IPS DF 6.9 (cell line): ENCODE data around the gene PPP1R12B.
"Not testable (repeated sequence)": the region's sequence is repeated elsewhere in the genome, so short reads cannot be mapped to it uniquely, and the experiment has no call there.

ENCODE experiments used
- DNase-seq: peaks from one replicate; pipeline ENCODE4 v3.0.0-alpha.2; 2013; ENCODE audit warnings: low read depth, low spot score
- H3K27ac ChIP-seq: one replicate; pipeline ENCODE4 v1.5.1; 2013; ENCODE audit warnings: low read length, control low read depth
- H3K27me3 ChIP-seq: 2 replicates; pipeline ENCODE4 v1.6.1; 2013; ENCODE audit warnings: mild to moderate bottlenecking, low read length; ENCODE audit not compliant: control insufficient read depth, insufficient read depth
- H3K36me3 ChIP-seq: 2 replicates; pipeline ENCODE4 v1.6.1; 2013; ENCODE audit warnings: low read length; ENCODE audit not compliant: control insufficient read depth, insufficient read depth
- H3K4me1 ChIP-seq: 2 replicates; pipeline ENCODE4 v1.6.1; 2013; ENCODE audit warnings: low read length; ENCODE audit not compliant: control insufficient read depth, insufficient read depth
- H3K4me3 ChIP-seq: 2 replicates; pipeline ENCODE4 v1.5.1; 2013; ENCODE audit warnings: mild to moderate bottlenecking, low read length
- H3K9me3 ChIP-seq: 2 replicates; pipeline ENCODE4 v1.6.1; 2013; ENCODE audit warnings: low read length, inconsistent platforms; ENCODE audit not compliant: control insufficient read depth, insufficient read depth
- WGBS: extraction: QIAGEN DNeasy Blood & Tissue Kit; methylation state at CpG from one replicate; pipeline ENCODE4 v1.1.7; 2013; ENCODE audit warnings: mixed read lengths, missing lambda C conversion rate; ENCODE audit not compliant: insufficient read length, insufficient coverage; 5-methylcytosine and 5-hydroxymethylcytosine counted together

PPP1R12B gene

GRCh38 chr1:202349206-202349928 lies 868 bp downstream of the PPP1R12B start:
- no peak for DNase-seq
- WGBS, result no CpG with 5 or more reads among the region's 12 CpGs
- Histone ChIP-seq H3K27ac (no peak overlapping the region), H3K9me3 (no peaks in the 10 kb centered on the region), H3K4me1 (no peaks in the 10 kb centered on the region), H3K4me3 (peak overlapping the region; percentile 95), H3K36me3 (no peaks in the 10 kb centered on the region), H3K27me3 (no peaks in the 10 kb centered on the region)

- H3K27me3 ChIP-seq, result no peaks in the 10 kb centered on the region
- no peak for DNase-seq
- H3K4me1 ChIP-seq, result no peaks in the 10 kb centered on the region
- no CpG with 5 or more reads among the region's 2 CpGs for WGBS
- H3K9me3 ChIP-seq, result no peaks in the 10 kb centered on the region
- H3K4me3 ChIP-seq, result no peak overlapping the region
- H3K36me3 ChIP-seq, result no peaks in the 10 kb centered on the region
- no peak overlapping the region for H3K27ac ChIP-seq
Measured at GRCh38 chr1:202351725-202352124, 3.2 kb downstream of the PPP1R12B start.

- H3K9me3 ChIP-seq, H3K27me3 ChIP-seq, DNase-seq, H3K4me3 ChIP-seq, H3K4me1 ChIP-seq, H3K27ac ChIP-seq, H3K36me3 ChIP-seq: not testable (repeated sequence)
- no CpG with 5 or more reads among the region's 11 CpGs for WGBS
Measured at GRCh38 chr1:202352583-202353197, 4.2 kb downstream of the PPP1R12B start.

GRCh38 chr1:202355944-202356553 lies 7.5 kb downstream of the PPP1R12B start:
- Histone ChIP-seq H3K27me3 (no peaks in the 10 kb centered on the region), H3K27ac (no peak overlapping the region), H3K9me3 (no peaks in the 10 kb centered on the region), H3K4me3 (no peak overlapping the region), H3K4me1 (no peaks in the 10 kb centered on the region), H3K36me3 (no peaks in the 10 kb centered on the region)
- no peak for DNase-seq

GRCh38 chr1:202357506-202357905 lies 9.0 kb downstream of the PPP1R12B start:
- no peak overlapping the region for H3K27ac ChIP-seq

GRCh38 chr1:202361224-202361623 lies 12.7 kb downstream of the PPP1R12B start:
- H3K27me3 ChIP-seq, result no peaks in the 10 kb centered on the region
- 0 out of 2 replicates have a peak, but pooled peaks cover 1% of the 10 kb centered on the region for H3K4me1 ChIP-seq
- no peak overlapping the region for H3K4me3 ChIP-seq
- H3K36me3 ChIP-seq, result no peaks in the 10 kb centered on the region
- no peaks in the 10 kb centered on the region for H3K9me3 ChIP-seq
- no peak for DNase-seq
- WGBS, result no CpG with 5 or more reads among the region's 2 CpGs
- no peak overlapping the region for H3K27ac ChIP-seq

More at GRCh38 chr1:202357506-202357905, 9.0 kb downstream of the PPP1R12B start:
- Histone ChIP-seq H3K4me3 (no peak overlapping the region), H3K27me3 (no peaks in the 10 kb centered on the region), H3K4me1 (no peaks in the 10 kb centered on the region), H3K9me3 (no peaks in the 10 kb centered on the region), H3K36me3 (no peaks in the 10 kb centered on the region)
- DNase-seq, result no peak

GRCh38 chr1:202361701-202362100 lies 13.2 kb downstream of the PPP1R12B start:
- Histone ChIP-seq H3K4me1 (0 out of 2 replicates have a peak, but pooled peaks cover 1% of the 10 kb centered on the region), H3K27ac (no peak overlapping the region), H3K27me3 (no peaks in the 10 kb centered on the region), H3K9me3 (no peaks in the 10 kb centered on the region), H3K36me3 (no peaks in the 10 kb centered on the region), H3K4me3 (no peak overlapping the region)
- no CpG with 5 or more reads among the region's 3 CpGs for WGBS
- no peak for DNase-seq

GRCh38 chr1:202362212-202362611 lies 13.7 kb downstream of the PPP1R12B start:
- no peaks in the 10 kb centered on the region for H3K9me3 ChIP-seq
- no CpG with 5 or more reads among the region's 2 CpGs for WGBS
- no peak overlapping the region for H3K27ac ChIP-seq
- no peak overlapping the region for H3K4me3 ChIP-seq
- H3K36me3 ChIP-seq, result no peaks in the 10 kb centered on the region
- no peak for DNase-seq
- no peaks in the 10 kb centered on the region for H3K27me3 ChIP-seq
- 0 out of 2 replicates have a peak, but pooled peaks cover 1% of the 10 kb centered on the region for H3K4me1 ChIP-seq

GRCh38 chr1:202365092-202365815 lies 16.8 kb downstream of the PPP1R12B start:
- peaks cover 3% of the 10 kb centered on the region for H3K4me1 ChIP-seq
- H3K4me3 ChIP-seq, result no peak overlapping the region
- no peak for DNase-seq
- no peaks in the 10 kb centered on the region for H3K36me3 ChIP-seq
- no peaks in the 10 kb centered on the region for H3K9me3 ChIP-seq
- WGBS, result no CpG with 5 or more reads among the region's 4 CpGs
- no peak overlapping the region for H3K27ac ChIP-seq
- H3K27me3 ChIP-seq, result no peaks in the 10 kb centered on the region

GRCh38 chr1:202367271-202367670 lies 18.8 kb downstream of the PPP1R12B start:
- Histone ChIP-seq H3K4me3 (no peak overlapping the region), H3K27ac (no peak overlapping the region), H3K36me3 (no peaks in the 10 kb centered on the region), H3K4me1 (peaks cover 3% of the 10 kb centered on the region), H3K27me3 (no peaks in the 10 kb centered on the region), H3K9me3 (no peaks in the 10 kb centered on the region)
- no CpG with 5 or more reads among the region's 1 CpG for WGBS
- DNase-seq, result no peak
